Measurements from ENCODE around the gene ZNF777.
"Not testable (repeated sequence)": the region's sequence is repeated elsewhere in the genome, so short reads cannot be mapped to it uniquely, and the experiment has no call there.

Gene ZNF777

GRCh38 chr7:149493975-149494374, 33.1 kb upstream of the ZNF777 start:
- peaks cover 56% of the 10 kb centered on the region for H3K36me3 Mint-ChIP-seq
- not testable (repeated sequence) for H3K9me3 Mint-ChIP-seq

DNA sequence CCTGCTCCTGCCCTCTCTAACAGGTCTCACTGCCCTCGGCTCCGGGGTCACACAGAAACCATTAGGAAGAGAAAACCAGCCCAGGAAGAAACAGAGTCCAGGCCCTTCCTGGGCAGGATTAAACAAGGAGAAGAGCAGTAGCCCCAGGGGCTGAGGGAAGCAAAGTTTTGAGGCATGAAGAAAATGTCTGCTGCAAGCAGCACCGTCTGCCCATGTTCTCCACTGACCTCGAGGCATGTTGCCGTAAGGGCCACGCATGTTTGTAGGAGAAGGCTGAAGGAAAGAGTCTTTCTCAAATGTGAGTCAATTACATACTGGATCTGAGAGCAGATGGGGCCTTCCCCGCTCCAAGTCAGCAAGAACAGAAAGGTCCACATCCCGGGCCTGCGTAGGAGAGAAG, 32.5 kb upstream of the ZNF777 start:
- CTCF ChIA-PET: no interaction called here
- H3K27ac Mint-ChIP-seq: no peak overlapping the region
- H3K4me1 Mint-ChIP-seq: peaks cover 26% of the 10 kb centered on the region
- H3K36me3 Mint-ChIP-seq: peaks cover 60% of the 10 kb centered on the region
- DNase-seq: no peak
- H3K27me3 Mint-ChIP-seq: no peaks in the 10 kb centered on the region
- H3K9me3 Mint-ChIP-seq: no peaks in the 10 kb centered on the region
- no peak overlapping the region for H3K4me3 Mint-ChIP-seq

More at GRCh38 chr7:149493975-149494374, 33.1 kb upstream of the ZNF777 start:
- H3K27ac Mint-ChIP-seq, H3K4me3 Mint-ChIP-seq, H3K27me3 Mint-ChIP-seq, DNase-seq, CTCF ChIA-PET: not testable (repeated sequence)
- peaks cover 25% of the 10 kb centered on the region for H3K4me1 Mint-ChIP-seq

DNA sequence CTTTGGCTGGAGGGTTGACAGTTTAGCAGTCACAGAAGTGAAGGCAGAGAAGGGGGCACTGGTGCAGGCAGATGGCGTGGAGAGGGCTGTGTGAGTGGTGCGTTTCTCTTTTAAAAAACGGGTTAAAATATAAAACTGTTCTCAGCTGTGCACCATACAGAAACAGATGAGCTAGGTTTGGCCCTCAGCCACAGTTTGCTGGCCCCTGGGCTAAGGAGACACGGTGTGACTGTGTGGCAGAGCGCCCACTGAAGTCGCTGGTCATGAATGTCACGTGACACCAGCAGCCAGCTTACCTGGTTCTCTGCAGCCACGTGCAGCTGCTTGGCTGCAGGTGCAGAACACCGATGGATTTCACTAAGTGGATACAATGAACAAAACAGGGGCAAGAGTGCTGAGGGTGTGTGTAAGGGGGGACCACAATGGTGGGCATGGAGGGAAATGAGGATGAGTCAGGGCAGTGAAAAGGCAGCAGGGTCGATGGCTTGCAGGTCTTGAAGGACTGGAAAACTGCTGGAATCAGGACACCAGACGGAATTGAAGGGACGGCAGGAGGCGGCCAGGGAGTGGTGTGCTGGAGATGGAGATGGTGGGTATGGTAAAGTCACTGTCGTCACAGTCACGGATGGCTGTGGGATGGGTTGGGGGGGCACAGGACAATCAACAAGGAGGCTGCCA, 29.4 kb upstream of the ZNF777 start:
- Mint-ChIP-seq H3K36me3 (peaks cover 77% of the 10 kb centered on the region), H3K4me1 (peaks cover 11% of the 10 kb centered on the region), H3K27me3 (no peaks in the 10 kb centered on the region), H3K4me3 (no peak overlapping the region), H3K9me3 (no peaks in the 10 kb centered on the region), H3K27ac (no peak overlapping the region)
- no peak for DNase-seq
- CTCF ChIA-PET: no interaction called here

- Mint-ChIP-seq H3K4me1 (peaks cover 4% of the 10 kb centered on the region), H3K36me3 (peaks cover 74% of the 10 kb centered on the region), H3K4me3 (no peak overlapping the region), H3K27ac (peak overlapping the region; percentile 6), H3K9me3 (no peaks in the 10 kb centered on the region), H3K27me3 (no peaks in the 10 kb centered on the region)
- no peak for DNase-seq
- CTCF ChIA-PET: no interaction called here
Observed at GRCh38 chr7:149489391-149490024, 28.6 kb upstream of the ZNF777 start.

- Mint-ChIP-seq H3K27me3 (no peaks in the 10 kb centered on the region), H3K27ac (no peak overlapping the region), H3K9me3 (peaks cover 7% of the 10 kb centered on the region), H3K4me1 (no peaks in the 10 kb centered on the region), H3K4me3 (no peak overlapping the region), H3K36me3 (peaks cover 41% of the 10 kb centered on the region)
- CTCF ChIA-PET: no interaction called here
- no peak for DNase-seq
Observed at GRCh38 chr7:149479568-149479967, 18.7 kb upstream of the ZNF777 start.

DNA sequence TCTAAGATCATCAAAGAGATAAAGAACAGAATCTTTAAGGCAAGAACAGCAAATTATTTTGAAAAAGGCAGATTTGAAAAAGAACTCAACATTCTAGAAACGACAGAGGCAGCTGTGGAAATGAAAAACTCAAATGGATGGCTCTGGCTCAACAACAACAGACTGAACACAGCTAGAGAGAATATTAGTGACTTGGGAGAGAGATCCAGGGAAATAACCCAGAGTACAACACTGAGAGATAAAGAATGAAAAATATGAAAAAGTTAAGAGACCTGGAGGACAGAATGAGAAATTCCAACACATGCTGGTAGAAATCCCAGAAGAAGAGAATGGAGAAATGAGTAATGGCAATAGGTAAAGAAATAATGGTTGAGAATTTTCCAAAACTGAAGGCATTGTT, 17.9 kb upstream of the ZNF777 start:
- no peaks in the 10 kb centered on the region for H3K4me1 Mint-ChIP-seq
- no peaks in the 10 kb centered on the region for H3K27me3 Mint-ChIP-seq
- CTCF ChIA-PET: no interaction called here
- peaks cover 46% of the 10 kb centered on the region for H3K36me3 Mint-ChIP-seq
- H3K9me3 Mint-ChIP-seq: peaks cover 7% of the 10 kb centered on the region
- no peak overlapping the region for H3K27ac Mint-ChIP-seq
- no peak for DNase-seq
- H3K4me3 Mint-ChIP-seq: no peak overlapping the region

DNA sequence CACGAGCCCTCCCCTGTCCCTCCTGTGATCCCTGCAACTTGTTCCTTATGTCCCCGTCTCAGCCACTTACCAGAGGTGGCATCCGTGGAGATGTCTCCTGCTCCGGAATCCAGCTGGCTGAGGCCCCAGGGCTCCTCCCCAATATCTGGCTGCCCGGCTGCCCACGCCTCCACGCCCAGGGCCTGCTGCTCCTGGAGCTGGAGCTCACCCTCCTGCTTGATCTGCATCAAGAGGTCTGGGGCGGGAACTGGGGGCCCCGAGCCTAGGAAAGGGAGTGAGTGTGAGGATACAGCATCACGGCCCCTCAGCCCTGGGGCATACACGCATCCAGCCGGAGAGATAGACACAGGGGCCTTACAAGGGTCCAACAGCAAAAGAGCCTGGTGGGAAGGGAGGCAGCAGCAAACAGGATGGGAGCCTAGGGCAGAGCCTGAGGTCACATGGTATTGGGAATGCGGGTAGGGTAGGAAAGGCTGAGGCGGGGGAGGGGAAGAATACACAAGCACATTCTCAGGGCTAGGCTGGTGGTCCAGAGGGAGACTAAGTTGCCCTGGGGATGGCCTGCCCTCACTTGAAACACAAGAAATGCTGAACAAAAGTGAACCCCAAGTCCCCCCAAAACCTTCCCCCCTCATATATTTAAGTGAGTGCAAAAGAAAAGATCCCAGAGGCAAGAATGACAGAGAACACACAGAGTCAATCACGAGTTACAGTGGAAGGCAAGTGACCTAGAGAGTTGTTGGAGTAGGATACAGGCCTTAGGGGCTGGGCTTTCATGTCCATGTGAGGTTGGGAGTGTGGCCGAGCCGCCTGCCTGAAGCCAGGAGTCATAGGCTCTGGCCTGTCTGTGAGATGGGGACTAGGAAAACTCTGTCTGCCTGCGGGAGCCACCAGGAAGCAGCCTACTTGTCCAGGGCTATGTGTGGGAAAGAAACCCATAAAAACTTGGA, 16.9 kb upstream of the ZNF777 start:
- H3K27me3 Mint-ChIP-seq: no peaks in the 10 kb centered on the region
- peaks cover 50% of the 10 kb centered on the region for H3K36me3 Mint-ChIP-seq
- no peak overlapping the region for H3K27ac Mint-ChIP-seq
- no peak overlapping the region for H3K4me3 Mint-ChIP-seq
- H3K9me3 Mint-ChIP-seq: peaks cover 7% of the 10 kb centered on the region
- CTCF ChIA-PET: no interaction called here
- DNase-seq: no peak
- no peaks in the 10 kb centered on the region for H3K4me1 Mint-ChIP-seq

GRCh38 chr7:149476791-149477190, 15.9 kb upstream of the ZNF777 start:
- no peak overlapping the region for H3K27ac Mint-ChIP-seq
- H3K36me3 Mint-ChIP-seq: peaks cover 58% of the 10 kb centered on the region
- DNase-seq: no peak
- no peaks in the 10 kb centered on the region for H3K4me1 Mint-ChIP-seq
- no peaks in the 10 kb centered on the region for H3K27me3 Mint-ChIP-seq
- H3K4me3 Mint-ChIP-seq: no peak overlapping the region
- CTCF ChIA-PET: no interaction called here
- H3K9me3 Mint-ChIP-seq: peaks cover 7% of the 10 kb centered on the region

GRCh38 chr7:149475121-149476045, 14.5 kb upstream of the ZNF777 start:
- H3K27me3 Mint-ChIP-seq: no peaks in the 10 kb centered on the region
- H3K27ac Mint-ChIP-seq: no peak overlapping the region
- H3K4me3 Mint-ChIP-seq: no peak overlapping the region
- peaks cover 7% of the 10 kb centered on the region for H3K9me3 Mint-ChIP-seq
- no peak for DNase-seq
- no peaks in the 10 kb centered on the region for H3K4me1 Mint-ChIP-seq
- CTCF ChIA-PET: no interaction called here
- H3K36me3 Mint-ChIP-seq: peaks cover 64% of the 10 kb centered on the region

DNA sequence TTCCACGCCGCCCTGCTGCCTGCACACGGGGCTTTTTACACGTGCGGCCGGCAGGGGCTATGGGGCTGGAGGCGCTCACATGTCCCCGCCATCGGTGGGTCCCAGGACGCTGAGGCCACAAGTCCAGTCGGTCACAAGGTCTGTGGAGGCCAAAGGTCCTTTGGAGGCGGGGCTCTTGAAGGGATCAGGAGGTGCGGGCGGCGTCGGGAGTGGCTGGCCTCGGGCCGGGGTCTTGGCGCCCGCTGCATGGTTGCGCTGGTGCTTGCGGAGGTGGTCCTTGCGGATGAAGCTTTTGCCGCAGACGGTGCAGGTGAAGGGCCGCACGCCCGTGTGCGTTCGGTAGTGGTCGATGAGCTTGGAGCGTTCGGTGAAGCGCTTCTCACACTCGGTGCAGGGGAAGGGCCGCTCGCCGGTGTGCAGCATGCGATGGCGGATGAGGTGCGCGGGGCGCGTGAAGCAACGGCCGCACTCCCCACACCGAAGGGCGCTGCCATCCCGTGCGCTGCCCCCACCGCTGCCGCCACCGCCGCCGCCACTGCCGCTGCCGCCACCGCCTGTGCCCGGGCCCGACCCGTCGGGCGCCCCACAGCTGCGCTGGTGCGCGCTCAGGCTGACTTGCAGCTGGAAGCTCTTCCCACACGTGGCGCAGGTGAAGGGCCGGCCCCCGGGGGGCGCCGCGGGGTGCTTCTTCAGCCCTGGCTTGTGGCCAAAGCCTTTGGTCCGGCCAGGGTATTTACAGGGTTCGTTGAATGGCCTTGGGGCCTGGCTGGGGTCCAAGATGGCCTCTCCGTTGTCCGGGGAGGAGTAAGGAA, 13.7 kb upstream of the ZNF777 start:
- DNase-seq: no peak
- Mint-ChIP-seq H3K36me3 (peaks cover 59% of the 10 kb centered on the region), H3K27me3 (no peaks in the 10 kb centered on the region), H3K9me3 (peaks cover 7% of the 10 kb centered on the region), H3K4me3 (no peak overlapping the region), H3K27ac (no peak overlapping the region), H3K4me1 (no peaks in the 10 kb centered on the region)
- CTCF ChIA-PET: no interaction called here

DNA sequence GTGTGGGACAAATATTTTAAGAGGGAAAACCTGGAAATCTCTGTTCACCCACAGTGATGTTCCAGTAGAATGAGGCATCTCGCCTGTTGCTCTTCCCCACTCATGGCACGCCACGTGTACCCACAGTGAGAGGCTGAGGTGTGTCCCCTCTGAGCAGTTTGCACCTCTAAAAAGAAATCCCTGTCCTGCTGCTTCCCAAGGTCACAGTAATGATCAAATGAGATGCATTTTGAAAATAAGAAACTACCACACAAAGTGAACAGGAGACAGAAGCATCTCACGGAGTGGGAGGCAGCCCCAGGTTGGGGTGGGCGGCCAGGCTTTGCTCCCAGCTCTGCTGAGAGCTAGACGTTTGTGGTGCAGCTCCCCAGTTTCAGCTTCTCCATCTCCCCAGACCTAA, 12.4 kb upstream of the ZNF777 start:
- H3K9me3 Mint-ChIP-seq: no peaks in the 10 kb centered on the region
- no peak overlapping the region for H3K4me3 Mint-ChIP-seq
- peaks cover 4% of the 10 kb centered on the region for H3K27me3 Mint-ChIP-seq
- DNase-seq: no peak
- CTCF ChIA-PET: no interaction called here
- H3K27ac Mint-ChIP-seq: no peak overlapping the region
- H3K4me1 Mint-ChIP-seq: no peaks in the 10 kb centered on the region
- peaks cover 47% of the 10 kb centered on the region for H3K36me3 Mint-ChIP-seq

DNA sequence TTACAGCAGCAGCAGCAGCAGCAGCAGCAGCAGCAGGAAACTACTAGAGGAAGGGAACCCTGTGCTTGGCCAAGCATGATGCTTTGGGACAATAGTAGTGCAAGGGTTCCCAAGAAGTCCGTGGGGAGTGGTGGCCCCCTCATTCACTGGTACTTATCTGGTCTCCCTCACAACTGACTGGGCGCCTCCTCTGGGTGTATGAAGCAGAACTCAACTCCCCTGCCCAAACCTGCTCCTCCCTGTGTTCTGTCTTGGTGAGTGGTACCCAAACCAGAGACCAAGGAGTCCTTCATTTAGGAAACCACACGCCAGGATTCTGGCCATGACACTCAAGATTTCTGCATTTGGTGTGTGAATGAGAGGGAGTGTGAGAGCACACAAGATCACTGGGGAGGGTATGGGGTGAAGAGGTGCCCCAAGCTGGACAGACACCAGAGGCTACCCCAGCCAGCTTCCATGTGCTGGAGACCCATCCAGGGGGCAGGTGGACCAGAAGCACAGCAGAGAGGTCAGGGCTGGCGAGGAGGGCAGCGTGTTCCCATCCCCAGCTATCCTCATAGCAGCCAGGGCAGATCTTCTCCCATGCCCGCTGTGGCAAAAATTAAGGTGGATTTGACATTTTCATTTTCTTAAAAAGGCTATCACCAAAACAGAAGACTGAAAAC, 10.6 kb upstream of the ZNF777 start:
- H3K27me3 Mint-ChIP-seq: peaks cover 5% of the 10 kb centered on the region
- H3K36me3 Mint-ChIP-seq: peaks cover 34% of the 10 kb centered on the region
- H3K9me3 Mint-ChIP-seq: peaks cover under 1% of the 10 kb centered on the region
- no peaks in the 10 kb centered on the region for H3K4me1 Mint-ChIP-seq
- H3K4me3 Mint-ChIP-seq: no peak overlapping the region
- DNase-seq: no peak
- CTCF ChIA-PET: no interaction called here
- no peak overlapping the region for H3K27ac Mint-ChIP-seq

GRCh38 chr7:149469806-149470205, 8.9 kb upstream of the ZNF777 start:
- CTCF ChIA-PET: no interaction called here

More at GRCh38 chr7:149469806-149470205, 8.9 kb upstream of the ZNF777 start:
- peaks cover 27% of the 10 kb centered on the region for H3K36me3 Mint-ChIP-seq
- H3K27me3 Mint-ChIP-seq: peaks cover 12% of the 10 kb centered on the region
- H3K9me3 Mint-ChIP-seq: peaks cover 3% of the 10 kb centered on the region
- H3K4me1 Mint-ChIP-seq: no peaks in the 10 kb centered on the region
- no peak overlapping the region for H3K4me3 Mint-ChIP-seq
- no peak for DNase-seq
- H3K27ac Mint-ChIP-seq: no peak overlapping the region
